Inflammatory macrophage (primary cell): Measurements from ENCODE around the gene CTNND2.
"Not testable (repeated sequence)": the region's sequence is repeated elsewhere in the genome, so short reads cannot be mapped to it uniquely, and the experiment has no call there.

Source experiments
- DNase-seq, 2 donors: peaks; one replicate each; pipeline ENCODE4 v3.0.0-alpha.2; 2020 to 2022

Gene CTNND2

DNA sequence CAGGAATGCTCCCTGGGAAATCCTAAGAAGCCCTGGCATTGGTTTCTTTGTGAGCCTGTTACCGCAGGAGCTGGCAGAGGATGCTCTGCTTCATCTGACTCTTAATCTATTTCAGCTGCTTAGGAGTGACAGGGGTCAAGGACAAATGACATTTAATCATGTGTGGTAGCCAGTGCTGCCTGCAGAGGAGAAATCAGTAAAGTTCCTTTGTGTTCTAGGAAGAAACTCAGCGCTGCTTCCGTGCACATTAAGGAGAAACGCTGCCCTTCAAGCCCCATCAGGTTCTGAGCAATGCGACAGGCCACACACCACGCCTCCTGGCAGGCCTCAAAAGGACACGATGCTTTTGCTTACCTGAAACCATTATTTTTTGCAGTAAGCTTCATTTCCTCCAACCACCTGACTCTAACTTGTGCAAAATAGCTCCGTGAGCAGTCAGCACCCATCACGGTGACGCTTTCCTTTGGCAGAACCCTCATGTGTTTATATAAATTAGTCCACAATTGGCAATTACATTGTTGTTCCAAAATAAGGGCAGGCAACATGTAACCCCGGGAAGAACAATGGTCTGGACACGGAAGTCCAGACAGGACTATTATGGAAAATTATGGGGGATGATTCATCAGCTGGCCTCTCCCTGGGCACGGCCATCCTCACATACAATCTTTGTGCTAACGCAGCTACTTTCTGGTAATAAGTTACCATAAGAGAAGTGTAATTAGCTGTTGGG is 755.3 kb downstream of the CTNND2 start:
- DNase-seq: no peak

- no peak for DNase-seq
These were observed 758.1 kb downstream of the CTNND2 start for GRCh38 chr5:11146171-11146570.

DNA sequence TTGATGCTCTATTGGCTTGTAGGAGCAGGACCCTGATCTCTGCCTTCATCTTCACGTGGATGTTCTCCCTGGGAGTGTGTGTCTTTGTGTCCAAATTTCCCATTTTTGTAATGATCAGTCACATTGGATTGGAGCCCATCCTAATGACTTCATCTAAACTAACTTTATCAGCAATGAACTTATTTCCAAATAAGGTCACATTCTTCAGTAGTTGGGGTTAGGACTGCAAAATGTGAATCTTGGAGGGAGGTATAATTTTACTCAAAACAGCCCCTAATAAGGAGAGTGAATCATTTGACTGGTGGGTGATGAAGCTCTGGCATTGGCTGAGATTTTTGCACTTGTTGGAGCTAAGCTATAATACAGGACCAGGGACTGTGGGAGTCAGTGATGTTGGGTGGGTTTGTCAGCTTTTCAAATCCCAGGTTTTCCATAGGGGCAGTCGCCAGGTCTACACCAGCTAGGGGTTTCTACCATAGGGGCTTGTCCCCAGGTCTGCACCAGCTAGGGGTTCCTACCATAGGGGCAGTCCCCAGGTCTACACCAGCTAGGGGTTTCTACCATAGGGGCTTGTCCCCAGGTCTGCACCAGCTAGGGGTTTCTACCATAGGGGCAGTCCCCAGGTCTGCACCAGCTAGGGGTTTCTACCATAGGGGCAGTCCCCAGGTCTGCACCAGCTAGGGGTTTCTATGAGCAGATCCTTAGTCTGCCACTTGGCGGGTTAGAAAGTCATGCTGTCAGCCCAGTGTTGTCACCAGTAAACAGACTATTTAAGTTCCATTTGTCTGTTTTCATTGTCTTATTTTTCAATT is 760.6 kb downstream of the CTNND2 start:
- no peak for DNase-seq

DNA sequence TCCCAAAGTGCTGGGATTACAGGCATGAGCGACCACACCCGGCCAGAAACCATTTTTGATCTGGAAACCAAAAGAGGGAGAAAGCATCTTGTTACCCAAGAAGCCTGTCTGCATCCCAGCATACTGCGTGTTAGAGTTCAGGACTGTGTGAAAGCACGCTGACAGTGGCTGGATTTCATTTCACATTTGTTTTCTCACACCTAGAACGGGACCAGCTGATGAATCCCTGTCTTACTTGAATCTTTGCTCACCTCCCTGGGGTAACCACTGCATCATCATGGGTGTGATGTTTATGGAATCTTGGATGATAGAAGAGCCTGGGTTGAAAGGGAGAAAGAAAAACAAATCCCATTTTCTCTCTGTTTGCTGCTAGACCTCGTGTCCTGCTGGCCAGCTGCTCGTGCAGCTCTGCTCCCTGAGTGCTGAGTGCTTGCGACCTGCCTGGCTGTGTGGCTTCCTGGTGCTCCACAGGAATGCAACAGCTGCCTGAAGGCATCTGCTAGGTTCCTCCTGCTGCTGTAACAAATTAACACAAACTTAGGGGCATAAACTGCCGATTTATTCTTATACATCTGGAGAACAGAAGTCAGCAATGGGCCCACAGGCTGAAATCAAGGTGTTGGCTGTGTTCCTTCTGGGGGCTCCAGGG is 764.9 kb downstream of the CTNND2 start:
- DNase-seq: no peak

- DNase-seq: no peak
These were observed 774.1 kb downstream of the CTNND2 start for GRCh38 chr5:11130131-11130530.

- DNase-seq: no peak
These were observed 776.2 kb downstream of the CTNND2 start for GRCh38 chr5:11128021-11128420.

DNA sequence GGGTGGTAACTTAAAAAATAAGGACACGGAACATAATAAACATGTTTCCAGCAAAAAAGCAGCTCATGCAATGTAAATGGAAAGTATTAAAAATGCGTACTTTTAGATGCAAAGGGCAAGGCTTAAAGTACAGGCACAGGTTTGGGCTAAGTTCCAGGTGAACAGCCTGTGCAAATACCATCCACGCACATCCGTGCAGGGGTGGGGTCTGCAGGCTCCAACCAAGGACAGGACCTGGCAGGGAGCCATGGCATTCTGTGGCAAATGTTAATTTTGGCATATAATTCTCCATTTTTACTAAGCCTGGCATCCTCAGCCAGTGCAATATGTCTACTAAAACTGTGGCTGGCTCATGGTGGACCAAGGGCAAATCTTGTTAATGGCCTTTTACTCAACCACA is 777.4 kb downstream of the CTNND2 start:
- no peak for DNase-seq

GRCh38 chr5:11121885-11122284 is 782.4 kb downstream of the CTNND2 start:
- no peak for DNase-seq

DNA sequence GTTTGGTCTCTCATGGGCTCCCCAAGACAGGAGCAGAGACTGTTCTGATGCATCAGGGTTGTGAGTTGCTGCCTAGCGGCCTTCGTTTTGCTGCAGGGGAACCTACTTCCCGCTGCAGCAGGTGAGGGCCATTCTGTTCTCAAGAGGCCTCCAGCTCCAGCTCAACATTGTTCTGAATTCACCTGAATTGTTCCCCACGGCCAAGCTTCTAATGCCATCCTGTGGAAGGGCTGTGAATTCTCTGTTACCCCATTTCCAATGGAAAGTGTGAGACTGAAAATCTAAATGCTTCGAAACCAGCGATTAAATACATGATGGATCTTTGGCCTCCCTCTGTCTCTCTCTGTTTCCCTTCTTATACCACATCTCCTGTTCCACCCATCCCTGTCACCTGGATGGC is 794.1 kb downstream of the CTNND2 start:
- no peak for DNase-seq

DNA sequence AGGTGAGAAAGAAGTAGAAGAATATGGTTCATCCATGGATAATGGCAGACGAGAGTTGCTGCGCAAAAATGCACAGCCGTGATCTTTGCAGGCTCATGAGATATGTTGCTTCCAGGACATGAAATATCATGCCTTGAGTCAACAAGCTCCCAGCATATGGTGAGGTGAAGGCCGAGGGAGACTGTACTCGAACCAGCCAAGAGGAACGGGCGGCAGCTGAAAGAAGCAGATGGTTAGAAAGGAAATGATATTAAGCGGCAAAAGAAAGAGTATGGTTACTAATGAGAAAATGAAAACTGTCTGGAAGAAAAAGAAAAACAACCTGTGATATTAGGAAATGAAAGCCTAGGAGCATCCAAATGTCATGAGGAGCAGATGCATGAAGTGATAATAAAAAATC is 798.5 kb downstream of the CTNND2 start:
- DNase-seq: no peak

- DNase-seq: no peak
These were observed 799.6 kb downstream of the CTNND2 start for GRCh38 chr5:11104651-11105112.

GRCh38 chr5:11104210-11104609 is 800.0 kb downstream of the CTNND2 start:
- DNase-seq: no peak

- DNase-seq: no peak
These were observed 820.1 kb downstream of the CTNND2 start for GRCh38 chr5:11084111-11084510.

DNA sequence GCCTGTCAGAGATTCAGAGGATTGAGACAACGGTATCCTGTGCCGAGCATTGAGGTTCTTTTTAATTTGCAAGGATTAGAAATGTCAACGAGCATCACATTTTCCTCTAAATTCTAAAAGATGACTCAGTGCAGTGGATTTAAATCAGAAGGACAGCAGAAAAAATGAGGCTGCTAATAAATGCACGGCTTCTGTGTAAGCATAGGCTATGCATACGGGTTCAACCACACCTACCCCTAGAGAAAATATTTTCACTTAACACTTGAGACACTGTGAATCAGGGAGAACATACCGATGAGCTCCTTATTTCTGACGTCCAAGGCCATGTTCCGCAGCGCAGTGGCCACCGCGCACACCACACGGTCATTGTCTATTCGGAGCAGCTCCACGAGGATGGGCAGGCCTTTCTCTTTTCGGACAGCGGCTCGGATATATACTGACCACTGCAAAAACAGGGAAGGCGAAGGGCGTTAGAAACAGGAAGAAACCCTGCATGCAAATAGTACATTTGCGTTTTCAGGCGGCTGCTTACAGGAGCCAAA is 821.8 kb downstream of the CTNND2 start:
- DNase-seq: no peak

DNA sequence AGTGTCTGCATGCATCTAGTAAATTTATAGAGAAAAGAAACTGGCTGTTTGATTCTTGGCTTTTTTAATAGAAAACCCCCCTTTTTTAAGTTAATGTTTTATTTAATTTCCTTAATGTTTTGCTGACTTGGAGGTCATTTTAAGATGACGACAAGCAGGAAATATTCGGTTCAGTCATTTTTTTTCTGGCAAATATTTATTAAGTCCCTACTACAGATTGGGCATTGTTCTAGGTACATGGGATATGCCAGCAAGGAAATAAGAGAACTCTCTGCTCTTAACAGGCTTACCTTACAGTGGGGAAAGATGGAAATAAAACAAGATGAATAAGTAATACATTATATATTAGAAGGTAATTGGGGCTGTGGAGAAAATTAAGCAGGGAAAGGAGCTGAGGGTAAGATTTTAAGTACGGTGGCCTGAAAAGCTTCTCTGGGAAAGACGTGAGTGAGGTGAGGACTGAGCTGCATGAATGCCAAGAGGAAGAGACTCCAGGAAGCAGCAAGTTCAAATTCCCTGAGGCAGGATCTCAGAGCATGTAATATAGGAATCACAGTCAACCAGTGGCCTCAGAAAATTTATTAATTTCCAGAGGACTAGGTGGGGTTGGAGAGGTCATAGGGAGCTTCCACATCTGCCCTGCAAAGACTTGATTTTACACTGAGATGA is 827.2 kb downstream of the CTNND2 start:
- DNase-seq: no peak

DNA sequence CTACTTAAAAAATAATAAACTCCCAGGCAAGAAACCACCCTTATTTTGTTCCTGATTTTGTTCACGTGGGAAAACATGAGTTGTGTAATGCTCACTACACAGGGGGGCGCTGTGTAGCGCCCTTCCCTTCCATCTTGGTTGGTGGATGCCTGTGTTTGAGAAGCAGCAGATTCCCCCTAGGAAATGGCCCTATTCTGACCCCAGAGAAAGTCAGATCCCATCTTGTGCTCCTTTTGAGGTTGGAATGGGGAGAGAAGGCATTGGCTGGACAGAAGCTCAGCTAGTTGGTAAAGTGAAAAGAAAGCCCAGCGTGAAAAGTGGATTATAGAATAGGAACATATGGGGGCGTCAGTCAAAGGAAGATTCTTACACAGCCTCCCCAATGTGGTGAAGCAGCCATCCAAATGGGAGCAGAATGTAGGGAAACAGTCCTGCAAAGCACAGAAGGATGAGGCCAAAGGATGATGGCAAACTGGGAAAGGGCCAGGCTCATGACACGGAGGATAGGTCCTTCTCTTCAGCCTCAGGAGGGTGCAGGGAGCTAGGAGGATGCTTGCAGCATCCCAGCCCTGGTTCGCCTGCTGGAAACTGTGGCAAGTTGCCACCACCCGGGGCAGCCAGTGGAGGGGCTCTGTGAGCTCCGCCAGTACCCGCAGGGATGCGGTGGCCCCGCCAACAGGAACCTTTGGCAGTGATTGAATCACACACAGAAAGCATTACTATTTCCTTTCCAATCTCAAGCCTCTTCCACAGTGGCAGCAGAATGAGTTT is 829.0 kb downstream of the CTNND2 start:
- DNase-seq: no peak

DNA sequence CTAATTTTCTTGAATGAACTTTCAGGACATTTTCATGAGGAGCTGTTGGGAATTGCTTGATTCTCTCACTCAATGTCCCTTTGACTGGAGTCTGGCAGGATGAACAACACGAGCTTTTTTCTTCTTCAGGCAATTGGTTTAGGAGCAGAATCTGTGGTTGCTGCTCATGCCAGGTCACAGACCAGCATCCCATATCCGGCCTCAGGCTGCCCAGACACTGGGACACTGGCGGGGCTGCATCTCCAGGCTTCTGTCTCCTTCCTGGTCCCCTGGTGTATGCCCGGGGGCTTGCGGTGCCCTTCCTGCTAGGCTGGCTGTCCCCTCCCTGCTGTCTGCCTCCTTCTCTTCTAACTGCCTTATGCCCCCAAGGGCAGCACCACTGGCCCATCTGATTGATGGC is 831.7 kb downstream of the CTNND2 start:
- no peak for DNase-seq

DNA sequence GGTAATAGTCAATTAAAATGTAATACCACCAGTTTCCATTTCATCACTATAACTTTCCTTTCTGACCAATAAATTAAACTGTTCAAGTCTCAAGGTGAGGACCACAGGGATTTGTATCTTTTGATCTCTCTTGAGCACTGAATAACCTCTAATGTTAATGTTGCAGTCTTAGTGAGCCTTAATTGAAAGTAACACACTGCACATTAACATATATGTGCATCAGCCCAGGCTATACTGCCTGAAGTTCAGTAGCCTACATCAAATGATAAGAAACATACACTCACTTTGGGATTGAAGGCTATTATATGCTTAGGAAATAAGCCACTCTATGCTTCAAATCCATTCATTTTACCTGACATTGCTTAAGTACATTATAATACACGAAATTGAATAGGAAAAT is 832.2 kb downstream of the CTNND2 start:
- DNase-seq: no peak

DNA sequence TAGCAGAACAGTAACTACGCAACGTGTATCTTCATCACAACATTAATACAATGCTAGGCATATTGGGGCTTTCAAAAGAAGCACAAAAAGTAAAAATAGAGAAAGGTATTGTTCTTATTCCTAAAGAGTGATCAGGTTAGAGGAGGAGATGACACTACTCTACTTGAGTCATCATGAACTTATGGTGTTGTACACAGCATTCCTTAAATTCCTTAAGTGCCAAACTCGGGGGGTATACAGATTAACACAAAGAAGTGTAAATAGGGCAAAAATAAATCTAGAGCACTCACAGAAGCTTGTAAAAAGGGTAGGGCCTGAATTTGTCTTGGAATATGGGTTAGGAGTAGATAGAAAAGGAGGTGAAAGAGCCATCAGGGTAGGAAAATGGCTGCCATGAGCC is 835.2 kb downstream of the CTNND2 start:
- no peak for DNase-seq

GRCh38 chr5:11065723-11066122 is 838.5 kb downstream of the CTNND2 start:
- not testable (repeated sequence) for DNase-seq

DNA sequence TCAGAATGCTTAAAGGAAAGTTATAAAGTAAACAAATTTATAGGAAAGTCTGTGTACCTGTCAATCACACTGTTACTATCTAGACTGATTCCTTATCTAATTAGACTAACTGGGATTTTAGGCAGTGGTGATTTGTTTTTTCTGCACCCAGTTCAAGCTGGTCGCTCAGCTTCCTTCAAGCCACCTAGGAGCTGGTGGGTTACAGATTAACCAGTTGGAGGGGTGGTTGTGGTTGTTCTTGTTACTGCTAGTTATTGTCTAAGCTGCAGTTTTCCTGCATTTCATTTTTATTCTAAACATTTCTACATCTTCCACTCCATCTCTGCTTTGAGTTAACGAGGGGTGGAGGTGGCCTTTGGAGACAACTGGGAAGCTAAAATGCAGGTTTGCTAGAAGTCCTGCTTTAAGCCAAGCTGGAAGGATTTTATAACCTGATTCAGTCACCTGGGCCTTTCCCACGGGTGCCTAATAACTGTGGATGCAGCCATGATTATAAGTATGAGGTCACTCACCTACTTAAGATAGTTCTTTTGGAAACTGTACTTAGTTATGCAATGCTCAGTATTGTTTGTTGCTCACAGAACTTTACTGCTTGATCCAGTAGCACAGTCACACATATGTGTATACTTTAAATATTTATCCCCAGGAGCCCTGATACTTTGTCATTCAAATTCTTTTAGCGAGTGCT is 839.3 kb downstream of the CTNND2 start:
- DNase-seq: no peak
